ENCODE results near the gene IMMP2L. TPM values are rescaled to one million over a fixed set of nuclear protein-coding genes. Genes with fewer than 3 reads are reported as not detected.

IMMP2L gene
- total RNA-seq, 4 donors from 2014 or later = 19.0 to 37.2 (median 21.3) TPM

GRCh38 chr7:111436608-111437007, 125.7 kb downstream of the IMMP2L start:
- TF ChIP-seq CTCF (IDR thresholded peaks at IDR 0.05; ENCODE audit: low read depth) = no peak

GRCh38 chr7:111433426-111433825, 128.9 kb downstream of the IMMP2L start:
- no peak for TF ChIP-seq CTCF (IDR thresholded peaks at IDR 0.05; ENCODE audit: low read depth)

GRCh38 chr7:111429781-111430180, 132.5 kb downstream of the IMMP2L start:
- TF ChIP-seq CTCF (IDR thresholded peaks at IDR 0.05; ENCODE audit: low read depth) = no peak

GRCh38 chr7:111424768-111425167, 137.5 kb downstream of the IMMP2L start:
- no peak for TF ChIP-seq CTCF (IDR thresholded peaks at IDR 0.05; ENCODE audit: low read depth)

GRCh38 chr7:111414374-111414773, 147.9 kb downstream of the IMMP2L start:
- no peak for TF ChIP-seq CTCF (IDR thresholded peaks at IDR 0.05; ENCODE audit: low read depth)

- TF ChIP-seq CTCF (IDR thresholded peaks at IDR 0.05; ENCODE audit: low read depth) = no peak
Measured at GRCh38 chr7:111413739-111414138, 148.6 kb downstream of the IMMP2L start.

GRCh38 chr7:111410899-111411298, 151.4 kb downstream of the IMMP2L start:
- no peak for TF ChIP-seq CTCF (IDR thresholded peaks at IDR 0.05; ENCODE audit: low read depth)

Measured in subcutaneous adipose tissue (tissue), 4 donors.